H1 (cell line): ENCODE results near the gene OR13C9. TPM values are rescaled to one million over a fixed set of nuclear protein-coding genes. Genes with fewer than 3 reads are reported as not detected.
"Not testable (repeated sequence)": the region's sequence is repeated elsewhere in the genome, so short reads cannot be mapped to it uniquely, and the experiment has no call there.

Experiments used
- CTCF ChIA-PET: fragments of 300-600 bp; sonication (Branson Sonifier 250); formaldehyde crosslinking; loops from one replicate; lab custom pipeline; 2021; ENCODE audit not compliant: partially characterized antibody; lab: Charles Lee
- POLR2A ChIA-PET: fragments of 300-600 bp; sonication (Branson Sonifier 250); formaldehyde crosslinking; loops from one replicate; lab custom pipeline; 2021; ENCODE audit warnings: inconsistent platforms; ENCODE audit not compliant: partially characterized antibody; lab: Charles Lee
- DNase-seq, 2 experiments: peaks; one replicate each; pipeline versions ENCODE4 v3.0.0 to v3.0.0-alpha.2; 2010 to 2022; ENCODE audit warnings: low spot score in 2 of 2, low read depth in 1 of 2, mixed read lengths in 1 of 2
- FAIRE-seq: peaks from 2 replicates; lab custom pipeline; 2011; peaks lifted over from hg19 to GRCh38; lab: Jason Lieb, UNC
- H2AFZ ChIP-seq: 2 replicates; pipeline ENCODE4 v1.8.1; 2012; ENCODE audit warnings: low read length, inconsistent platforms
- H2AK5ac ChIP-seq: 2 replicates; pipeline ENCODE4 v1.6.1; 2013; ENCODE audit warnings: low read depth, low read length
- H2BK120ac ChIP-seq: replicated peaks from 2 replicates; pipeline ENCODE3; 2013; ENCODE audit warnings: low read depth, low read length, inconsistent platforms
- H2BK12ac ChIP-seq: 2 replicates; pipeline ENCODE4 v1.6.1; 2013; ENCODE audit warnings: low read depth, low read length
- H2BK15ac ChIP-seq: 2 replicates; pipeline ENCODE4 v1.6.1; 2013; ENCODE audit warnings: low read length
- H2BK20ac ChIP-seq: 2 replicates; pipeline ENCODE4 v1.6.1; 2013; ENCODE audit warnings: low read length
- H2BK5ac ChIP-seq: 2 replicates; pipeline ENCODE4 v1.6.1; 2013; ENCODE audit warnings: low read depth, low read length
- H3K14ac ChIP-seq: 2 replicates; pipeline ENCODE4 v1.6.1; 2013; ENCODE audit warnings: inconsistent platforms; ENCODE audit not compliant: insufficient read length
- H3K18ac ChIP-seq: 2 replicates; pipeline ENCODE4 v1.6.1; 2013; ENCODE audit warnings: low read length; ENCODE audit errors: extremely low read depth
- H3K23ac ChIP-seq: 2 replicates; pipeline ENCODE4 v1.6.1; 2013; ENCODE audit warnings: inconsistent platforms; ENCODE audit not compliant: insufficient read length
- H3K23me2 ChIP-seq: 2 replicates; pipeline ENCODE4 v1.6.1; 2013; ENCODE audit warnings: low read depth, low read length
- H3K27ac ChIP-seq: 2 replicates; pipeline ENCODE4 v1.6.1; 2011; ENCODE audit warnings: low read depth, low read length, inconsistent platforms
- H3K27me3 ChIP-seq, 4 experiments: replicated peaks in 1 of 4; 1 replicate in 1 of 4; 2 replicates in 3 of 4; pipeline versions ENCODE4 v1.6.1 to v1.8.1; 2011 to 2013; ENCODE audit warnings: low read length in 3 of 4, mild to moderate bottlenecking in 3 of 4, inconsistent platforms in 2 of 4, mixed read lengths in 2 of 4, moderate library complexity in 1 of 4; ENCODE audit not compliant: control insufficient read depth in 3 of 4, insufficient read depth in 3 of 4; ENCODE audit errors: extremely low read depth in 1 of 4
- H3K36me3 ChIP-seq, 4 experiments: 2 replicates each; pipeline versions ENCODE4 v1.6.1 to v1.8.1; 2011 to 2013; ENCODE audit warnings: mild to moderate bottlenecking in 4 of 4, low read length in 3 of 4, moderate library complexity in 2 of 4, control low read depth in 1 of 4, inconsistent platforms in 1 of 4; ENCODE audit not compliant: insufficient read depth in 4 of 4, control insufficient read depth in 2 of 4
- H3K4ac ChIP-seq: replicated peaks from 2 replicates; pipeline ENCODE3; 2013; ENCODE audit warnings: low read length, low read depth, mixed read lengths, inconsistent platforms; ENCODE audit not compliant: insufficient read length
- H3K4me1 ChIP-seq, 4 experiments: replicated peaks in 1 of 4; 1 replicate in 1 of 4; 2 replicates in 3 of 4; pipeline versions ENCODE4 v1.6.1 to v1.8.1; 2011 to 2013; ENCODE audit warnings: low read length in 3 of 4, inconsistent platforms in 2 of 4, mixed read lengths in 1 of 4; ENCODE audit not compliant: insufficient read depth in 4 of 4, control insufficient read depth in 3 of 4
- H3K4me2 ChIP-seq, 2 experiments: 2 replicates each; pipeline versions ENCODE4 v1.6.1 to v1.8.1; 2011 to 2013; ENCODE audit warnings: low read depth in 2 of 2, low read length in 2 of 2, control low read depth in 1 of 2, inconsistent platforms in 1 of 2, mild to moderate bottlenecking in 1 of 2; ENCODE audit not compliant: insufficient read depth in 1 of 2
- H3K4me3 ChIP-seq, 4 experiments: fragments of 200-600, 300-600 bp in 1 of 4; sonication (generic), shearing (Covaris generic), sonication (Bioruptor Twin) in 1 of 4; 2 replicates each; pipeline versions ENCODE4 v1.5.1 to v1.8.1; 2011 to 2016; ENCODE audit warnings: low read length in 4 of 4, low read depth in 3 of 4, control low read depth in 2 of 4, inconsistent platforms in 2 of 4, mild to moderate bottlenecking in 2 of 4, mixed read lengths in 1 of 4, moderate library complexity in 1 of 4; ENCODE audit not compliant: insufficient read depth in 2 of 4; ENCODE audit errors: extremely low read depth in 1 of 4
- H3K56ac ChIP-seq: replicated peaks from 2 replicates; pipeline ENCODE3; 2013; ENCODE audit warnings: low read depth, mild to moderate bottlenecking, mixed read lengths, low read length, inconsistent platforms; ENCODE audit not compliant: insufficient read length
- H3K79me1 ChIP-seq: 2 replicates; pipeline ENCODE4 v1.6.1; 2013; ENCODE audit warnings: low read depth, low read length, control low read depth
- H3K79me2 ChIP-seq, 2 experiments: 2 replicates each; pipeline versions ENCODE4 v1.6.1 to v1.8.1; 2012 to 2013; ENCODE audit warnings: low read length in 2 of 2, mild to moderate bottlenecking in 2 of 2, inconsistent platforms in 1 of 2; ENCODE audit not compliant: insufficient read depth in 2 of 2, control insufficient read depth in 1 of 2
- H3K9ac ChIP-seq, 4 experiments: replicated peaks in 1 of 4; 1 replicate in 1 of 4; 2 replicates in 3 of 4; pipeline versions ENCODE4 v1.6.1 to v1.8.1; 2011 to 2013; ENCODE audit warnings: low read depth in 3 of 4, low read length in 3 of 4, control low read depth in 2 of 4, mild to moderate bottlenecking in 2 of 4, moderate library complexity in 2 of 4, inconsistent platforms in 1 of 4; ENCODE audit errors: extremely low read depth in 1 of 4
- H3K9me3 ChIP-seq, 2 experiments: 2 replicates each; pipeline versions ENCODE4 v1.6.1 to v1.8.1; 2012 to 2013; ENCODE audit warnings: mild to moderate bottlenecking in 2 of 2, moderate library complexity in 2 of 2, control low read depth in 1 of 2, inconsistent platforms in 1 of 2, low read depth in 1 of 2, low read length in 1 of 2, mixed read lengths in 1 of 2; ENCODE audit not compliant: insufficient read depth in 2 of 2
- H4K20me1 ChIP-seq, 2 experiments: replicated peaks in 1 of 2; 2 replicates each; pipeline versions ENCODE3 to v1.8.1; 2011 to 2013; ENCODE audit warnings: inconsistent platforms in 2 of 2, low read length in 2 of 2, mild to moderate bottlenecking in 1 of 2; ENCODE audit not compliant: insufficient read depth in 2 of 2, control insufficient read depth in 1 of 2
- H4K5ac ChIP-seq: 2 replicates; pipeline ENCODE4 v1.6.1; 2013; ENCODE audit warnings: low read length, low read depth, mixed read lengths, inconsistent platforms; ENCODE audit not compliant: insufficient read length
- H4K8ac ChIP-seq: 2 replicates; pipeline ENCODE4 v1.8.0; 2013; ENCODE audit warnings: mild to moderate bottlenecking, moderate library complexity, low read length, inconsistent platforms; ENCODE audit not compliant: insufficient read depth; ENCODE audit errors: extremely low read depth
- H4K91ac ChIP-seq: replicated peaks from 2 replicates; pipeline ENCODE3; 2013; ENCODE audit warnings: low read length, mixed read lengths, inconsistent platforms; ENCODE audit not compliant: insufficient read length
- EZH2 ChIP-seq: fragments of 200-600 bp; sonication (generic); IDR thresholded peaks from 2 replicates; pipeline ENCODE4 v1.7.1; 2012; ENCODE audit warnings: low read depth, mild to moderate bottlenecking, moderate library complexity, low read length, inconsistent platforms; ENCODE audit not compliant: severe bottlenecking
- JUN ChIP-seq: IDR thresholded peaks from 2 replicates; pipeline ENCODE4 v1.6.1; 2011; ENCODE audit warnings: low read depth, mild to moderate bottlenecking, improper control_type of control experiment, low read length
- WGBS, 2 experiments: shearing (Covaris generic) in 1 of 2; methylation state at CpG; one replicate each; pipeline versions ENCODE4 v1.1.6 to v1.1.7; 2013 to 2015; ENCODE audit warnings: low lambda C conversion rate in 2 of 2, mixed read lengths in 2 of 2, inconsistent platforms in 1 of 2, low coverage in 1 of 2, missing lambda C conversion rate in 1 of 2; ENCODE audit not compliant: insufficient replicate concordance in 2 of 2, insufficient coverage in 1 of 2, insufficient read length in 1 of 2; ENCODE audit errors: extremely low coverage in 1 of 2, missing lambda C conversion rate in 1 of 2; 5-methylcytosine and 5-hydroxymethylcytosine counted together
- polyA plus RNA-seq, 7 experiments: library from polyadenylated mRNA; depleted of rRNA in 3 of 7; stranded (reverse) in 5 of 7; unstranded in 2 of 7; fragments of >200 nt in 5 of 7; fragments of 200-250 nt in 2 of 7; gene quantifications; 1 replicate in 5 of 7; 2 replicates in 1 of 7; 4 replicates in 1 of 7; pipeline versions ENCODE4 v1.2.1 to v1.2.3, GENCODE V29; 2011 to 2013; ENCODE audit warnings: missing spikeins in 2 of 7, mixed read lengths in 2 of 7
- total RNA-seq: library from RNA; stranded (reverse); fragmentation: NEBNext Ultra II Directional; extraction: Animal tissue kit (Norgen Biotek cat#: 25700); gene quantifications from 2 replicates; pipeline ENCODE4 v1.2.1, GENCODE V29; 2021

OR13C9 gene
- total and polyA plus RNA-seq, 2 of the 8 experiments (the other 6 are each of a cell fraction or from before 2014, with no cell fraction given): not detected

DNA sequence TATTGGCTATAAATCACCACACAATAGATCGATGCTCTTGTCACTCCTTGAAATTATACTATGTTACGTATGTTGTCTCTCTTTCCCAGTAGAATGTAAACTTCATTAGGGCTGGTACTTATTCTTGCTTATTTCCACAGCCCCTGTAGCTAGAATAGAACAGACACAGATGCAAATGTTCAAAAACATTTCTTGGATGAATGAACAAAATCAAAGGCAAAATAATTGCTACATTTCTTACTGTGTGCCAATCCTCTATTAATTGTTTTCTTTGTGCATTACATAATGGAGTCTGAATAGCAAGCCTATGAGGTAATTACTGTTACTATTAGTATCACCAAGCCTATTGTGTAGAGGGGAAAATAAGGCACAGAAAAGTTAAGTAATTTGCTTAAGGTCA is 11.9 kb downstream of the OR13C9 start:
- no peak overlapping the region for H3K18ac ChIP-seq
- CTCF ChIA-PET: interaction anchor here (0.7 kb wide), 1 partner anchor 18 kb away, joined by 3 read pairs; no protein-coding TSS in a partner anchor
- DNase-seq: no peak
- no peak overlapping the region for H3K27ac ChIP-seq
- no peak overlapping the region for H4K5ac ChIP-seq
- no peak overlapping the region for H3K23ac ChIP-seq
- H2BK5ac ChIP-seq: no peak overlapping the region
- no peak for FAIRE-seq
- no peak overlapping the region for H2AK5ac ChIP-seq
- H3K4me3 ChIP-seq: no peak overlapping the region
- no peaks in the 10 kb centered on the region for H3K4me1 ChIP-seq
- H2BK12ac ChIP-seq: no peak overlapping the region
- no peaks in the 10 kb centered on the region for H3K23me2 ChIP-seq
- H2BK20ac ChIP-seq: no peak overlapping the region
- H2AFZ ChIP-seq: no peak overlapping the region
- no peaks in the 10 kb centered on the region for H3K27me3 ChIP-seq
- H3K36me3 ChIP-seq: no peaks in the 10 kb centered on the region
- H3K4ac ChIP-seq: no peak overlapping the region
- no peaks in the 10 kb centered on the region for H4K20me1 ChIP-seq
- no peak overlapping the region for H2BK120ac ChIP-seq
- no peak overlapping the region for H3K14ac ChIP-seq
- no peak overlapping the region for H3K9ac ChIP-seq
- no peaks in the 10 kb centered on the region for H3K9me3 ChIP-seq
- H3K79me1 ChIP-seq: no peaks in the 10 kb centered on the region
- no peak overlapping the region for H4K91ac ChIP-seq
- POLR2A ChIA-PET: no interaction called here
- no peak for TF ChIP-seq JUN
- TF ChIP-seq EZH2: no peak
- H2BK15ac ChIP-seq: no peak overlapping the region
- 96% methylated on average over 2 of the region's 2 CpGs; no CpG with 5 or more reads in 1 of the 2 experiments for WGBS, 2 experiments
- no peak overlapping the region for H3K4me2 ChIP-seq
- H3K79me2 ChIP-seq: no peaks in the 10 kb centered on the region
- H4K8ac ChIP-seq: no peak overlapping the region
- no peak overlapping the region for H3K56ac ChIP-seq

DNA sequence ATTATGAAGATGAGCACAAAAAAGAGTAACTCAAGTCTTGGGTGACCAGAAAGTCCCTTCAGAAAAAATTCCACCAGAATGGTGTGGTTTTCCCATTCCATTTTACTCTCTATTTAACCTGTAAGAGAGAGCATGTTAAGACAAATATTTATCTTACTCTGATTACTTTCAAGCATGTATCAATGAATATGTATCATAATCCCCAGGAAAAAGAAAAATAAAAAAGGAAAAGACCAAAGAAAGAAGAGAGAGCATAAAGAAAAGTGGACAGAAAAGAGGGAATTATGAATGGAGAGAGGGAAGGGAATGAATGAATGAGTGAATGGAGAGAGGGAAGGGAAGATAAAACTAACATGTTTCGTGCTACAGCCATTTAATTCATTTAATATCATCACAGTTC is 12.5 kb downstream of the OR13C9 start, which contains the start of gene OR13C2:
TSS of gene OR13C2 (minus strand) at position 101 of the 400 bp plus-strand sequence. CDS start at position 101, 0 bp downstream.
- H3K27ac ChIP-seq, POLR2A ChIA-PET, H2BK12ac ChIP-seq, DNase-seq, H3K4me3 ChIP-seq, H3K14ac ChIP-seq, H3K18ac ChIP-seq, CTCF ChIA-PET, H4K5ac ChIP-seq, H3K4me2 ChIP-seq, H2BK5ac ChIP-seq, H2BK120ac ChIP-seq, H4K20me1 ChIP-seq, FAIRE-seq, H2BK15ac ChIP-seq, H2AK5ac ChIP-seq, H4K91ac ChIP-seq, H3K9me3 ChIP-seq, H3K23ac ChIP-seq, H2AFZ ChIP-seq, H3K4me1 ChIP-seq, H3K36me3 ChIP-seq, H3K23me2 ChIP-seq, H3K56ac ChIP-seq, H3K27me3 ChIP-seq, H3K9ac ChIP-seq, H4K8ac ChIP-seq, H3K4ac ChIP-seq, H3K79me2 ChIP-seq, H3K79me1 ChIP-seq, H2BK20ac ChIP-seq: not testable (repeated sequence)
- 76% methylated on average over 1 of the region's 1 CpG; no CpG with 5 or more reads in 1 of the 2 experiments for WGBS, 2 experiments
